ENCODE measurements around the gene SCYL2. TPM values are rescaled to one million over a fixed set of nuclear protein-coding genes. Genes with fewer than 3 reads are reported as not detected.
"Not testable (repeated sequence)": the region's sequence is repeated elsewhere in the genome, so short reads cannot be mapped to it uniquely, and the experiment has no call there.

Gene SCYL2
- total RNA-seq, 1 experiment from 2014 or later, result 35.8 TPM

GRCh38 chr12:100279607-100280244, 12.7 kb downstream of the SCYL2 start:
- H3K9me2 ChIP-seq (replicated peaks; ENCODE audit: low read length), result no peaks in the 10 kb centered on the region

GRCh38 chr12:100284556-100284955, 17.6 kb downstream of the SCYL2 start:
- peaks cover 13% of the 10 kb centered on the region for H3K79me2 ChIP-seq (ENCODE audit: low read length)
- H3K27ac ChIP-seq (ENCODE audit: low read length); H3K27me3 ChIP-seq (ENCODE audit: low read length); H3K4me1 ChIP-seq (ENCODE audit: insufficient read depth, low read length); H3K4me3 ChIP-seq (ENCODE audit: low read length); BruUV-seq (replicated peaks); H4K20me1 ChIP-seq (ENCODE audit: low read length); CTCF ChIA-PET; H2AFZ ChIP-seq (ENCODE audit: low read length); DNase-seq; H3F3A ChIP-seq (ENCODE audit: low read length, unreplicated experiment); H3K9ac ChIP-seq (ENCODE audit: low read length); H3K9me2 ChIP-seq (replicated peaks; ENCODE audit: low read length); H3K4me2 ChIP-seq (ENCODE audit: low read length); intact Hi-C loops (cut with micrococcal nuclease); H3K9me3 ChIP-seq (ENCODE audit: low read length); H3K36me3 ChIP-seq (ENCODE audit: low read depth, low read length); ATAC-seq: not testable (repeated sequence)
- POLR2A ChIA-PET (ENCODE audit: unreplicated experiment), result interaction anchor here (0.6 kb wide), 1 partner anchor 18 kb away, joined by 5 read pairs; the partner anchor contains the start of genes DEPDC4 and SCYL2

More at GRCh38 chr12:100279607-100280244, 12.7 kb downstream of the SCYL2 start:
- no peaks in the 10 kb centered on the region for H3K36me3 ChIP-seq (ENCODE audit: low read depth, low read length)
- no peaks in the 10 kb centered on the region for H3K9me3 ChIP-seq (ENCODE audit: low read length)
- no peak overlapping the region for H3K4me2 ChIP-seq (ENCODE audit: low read length)
- no peak for ATAC-seq
- CTCF ChIA-PET, result no interaction called here
- no peak overlapping the region for H2AFZ ChIP-seq (ENCODE audit: low read length)
- no peak overlapping the region for H3K4me3 ChIP-seq (ENCODE audit: low read length)
- intact Hi-C loops (cut with micrococcal nuclease), result no loop called here
- no peak overlapping the region for H3K9ac ChIP-seq (ENCODE audit: low read length)
- DNase-seq, result no peak
- TF ChIP-seq EZH2phosphoT487 (IDR thresholded peaks at IDR 0.05; ENCODE audit: borderline replicate concordance, low read length) (no peak), EZH2 (IDR thresholded peaks at IDR 0.05; ENCODE audit: low read length, unreplicated experiment) (no peak)
- TF ChIP-seq, protein P1, sequence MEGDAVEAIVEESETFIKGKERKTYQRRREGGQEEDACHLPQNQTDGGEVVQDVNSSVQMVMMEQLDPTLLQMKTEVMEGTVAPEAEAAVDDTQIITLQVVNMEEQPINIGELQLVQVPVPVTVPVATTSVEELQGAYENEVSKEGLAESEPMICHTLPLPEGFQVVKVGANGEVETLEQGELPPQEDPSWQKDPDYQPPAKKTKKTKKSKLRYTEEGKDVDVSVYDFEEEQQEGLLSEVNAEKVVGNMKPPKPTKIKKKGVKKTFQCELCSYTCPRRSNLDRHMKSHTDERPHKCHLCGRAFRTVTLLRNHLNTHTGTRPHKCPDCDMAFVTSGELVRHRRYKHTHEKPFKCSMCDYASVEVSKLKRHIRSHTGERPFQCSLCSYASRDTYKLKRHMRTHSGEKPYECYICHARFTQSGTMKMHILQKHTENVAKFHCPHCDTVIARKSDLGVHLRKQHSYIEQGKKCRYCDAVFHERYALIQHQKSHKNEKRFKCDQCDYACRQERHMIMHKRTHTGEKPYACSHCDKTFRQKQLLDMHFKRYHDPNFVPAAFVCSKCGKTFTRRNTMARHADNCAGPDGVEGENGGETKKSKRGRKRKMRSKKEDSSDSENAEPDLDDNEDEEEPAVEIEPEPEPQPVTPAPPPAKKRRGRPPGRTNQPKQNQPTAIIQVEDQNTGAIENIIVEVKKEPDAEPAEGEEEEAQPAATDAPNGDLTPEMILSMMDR (conservative IDR thresholded peaks at IDR 0.05; ENCODE audit: low read depth, low read length), result no peak
- no peak overlapping the region for H3K27ac ChIP-seq (ENCODE audit: low read length)
- no peaks in the 10 kb centered on the region for H3F3A ChIP-seq (ENCODE audit: low read length, unreplicated experiment)
- H4K20me1 ChIP-seq (ENCODE audit: low read length), result 0 out of 2 replicates have a peak, but pooled peaks cover 6% of the 10 kb centered on the region
- no TSS peak for BruUV-seq (replicated peaks)
- H3K4me1 ChIP-seq (ENCODE audit: insufficient read depth, low read length), result no peaks in the 10 kb centered on the region
- POLR2A ChIA-PET (ENCODE audit: unreplicated experiment), result no interaction called here
- H3K27me3 ChIP-seq (ENCODE audit: low read length), result no peaks in the 10 kb centered on the region
- peaks cover 53% of the 10 kb centered on the region for H3K79me2 ChIP-seq (ENCODE audit: low read length)

GRCh38 chr12:100289038-100289437, 22.1 kb downstream of the SCYL2 start:
- H3K36me3 ChIP-seq (ENCODE audit: low read depth, low read length), result peaks cover 4% of the 10 kb centered on the region; the same call in 1 of the 2 replicates
- no peak for TF ChIP-seq EZH2 (IDR thresholded peaks at IDR 0.05; ENCODE audit: low read length, unreplicated experiment)
- TF ChIP-seq EZH2phosphoT487 (IDR thresholded peaks at IDR 0.05; ENCODE audit: borderline replicate concordance, low read length), result no peak
- TF ChIP-seq, protein P1 (conservative IDR thresholded peaks at IDR 0.05; ENCODE audit: low read depth, low read length), result no peak
- H3F3A ChIP-seq (ENCODE audit: low read length, unreplicated experiment), result no peaks in the 10 kb centered on the region
- no peaks in the 10 kb centered on the region for H3K79me2 ChIP-seq (ENCODE audit: low read length)
- intact Hi-C loops (cut with micrococcal nuclease), result no loop called here
- H3K4me3 ChIP-seq (ENCODE audit: low read length), result no peak overlapping the region
- H3K4me1 ChIP-seq (ENCODE audit: insufficient read depth, low read length), result no peaks in the 10 kb centered on the region
- H3K9me2 ChIP-seq (replicated peaks; ENCODE audit: low read length), result no peaks in the 10 kb centered on the region
- BruUV-seq (replicated peaks), result no TSS peak
- no peak overlapping the region for H3K27ac ChIP-seq (ENCODE audit: low read length)
- DNase-seq (no peak), ATAC-seq (no peak)
- no peak overlapping the region for H3K4me2 ChIP-seq (ENCODE audit: low read length)
- CTCF ChIA-PET, result no interaction called here
- POLR2A ChIA-PET (ENCODE audit: unreplicated experiment), result no interaction called here
- H3K9me3 ChIP-seq (ENCODE audit: low read length), result no peaks in the 10 kb centered on the region
- no peaks in the 10 kb centered on the region for H4K20me1 ChIP-seq (ENCODE audit: low read length)
- no peak overlapping the region for H2AFZ ChIP-seq (ENCODE audit: low read length)
- H3K27me3 ChIP-seq (ENCODE audit: low read length), result no peaks in the 10 kb centered on the region
- no peak overlapping the region for H3K9ac ChIP-seq (ENCODE audit: low read length)
